ENCODE data around the gene SH3PXD2A.

DNA sequence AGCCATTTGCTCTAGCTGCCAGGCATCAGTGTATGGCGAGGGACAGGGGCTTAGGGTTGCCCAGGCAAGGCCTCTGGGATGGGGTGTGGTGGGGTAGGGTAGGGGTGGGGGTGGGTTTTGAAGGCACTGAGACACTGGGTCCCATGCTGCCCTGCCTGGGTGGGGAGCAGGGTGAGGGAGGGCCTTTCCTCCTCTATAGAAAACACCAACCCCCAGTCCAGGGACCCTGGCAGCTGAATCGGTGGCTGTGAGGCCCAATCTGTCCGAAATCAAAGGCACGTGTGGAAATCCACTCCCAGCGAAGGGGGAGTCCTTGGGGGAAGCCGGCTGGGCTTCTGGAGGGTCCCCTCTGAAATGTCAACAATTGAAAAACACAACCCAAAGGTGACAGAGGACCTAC lies 255.5 kb downstream of the SH3PXD2A start:
- TF ChIP-seq, protein P1, sequence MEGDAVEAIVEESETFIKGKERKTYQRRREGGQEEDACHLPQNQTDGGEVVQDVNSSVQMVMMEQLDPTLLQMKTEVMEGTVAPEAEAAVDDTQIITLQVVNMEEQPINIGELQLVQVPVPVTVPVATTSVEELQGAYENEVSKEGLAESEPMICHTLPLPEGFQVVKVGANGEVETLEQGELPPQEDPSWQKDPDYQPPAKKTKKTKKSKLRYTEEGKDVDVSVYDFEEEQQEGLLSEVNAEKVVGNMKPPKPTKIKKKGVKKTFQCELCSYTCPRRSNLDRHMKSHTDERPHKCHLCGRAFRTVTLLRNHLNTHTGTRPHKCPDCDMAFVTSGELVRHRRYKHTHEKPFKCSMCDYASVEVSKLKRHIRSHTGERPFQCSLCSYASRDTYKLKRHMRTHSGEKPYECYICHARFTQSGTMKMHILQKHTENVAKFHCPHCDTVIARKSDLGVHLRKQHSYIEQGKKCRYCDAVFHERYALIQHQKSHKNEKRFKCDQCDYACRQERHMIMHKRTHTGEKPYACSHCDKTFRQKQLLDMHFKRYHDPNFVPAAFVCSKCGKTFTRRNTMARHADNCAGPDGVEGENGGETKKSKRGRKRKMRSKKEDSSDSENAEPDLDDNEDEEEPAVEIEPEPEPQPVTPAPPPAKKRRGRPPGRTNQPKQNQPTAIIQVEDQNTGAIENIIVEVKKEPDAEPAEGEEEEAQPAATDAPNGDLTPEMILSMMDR (IDR thresholded peaks at IDR 0.05): no peak
- TF ChIP-seq POLR2A (IDR thresholded peaks at IDR 0.05): no peak
